HEK293 (cell line): ENCODE results near the gene CCDC9B.

Experiments used
- BCL11B ChIP-seq: fragments of 450-650 bp; formaldehyde crosslinking; IDR thresholded peaks from 2 replicates; pipeline ENCODE4 v1.5.1; 2016; ENCODE audit warnings: low read depth, missing biosample characterization, missing genetic modification characterization
- TF ChIP-seq, protein P1 (sequence below): fragments of 450-650 bp; formaldehyde crosslinking; IDR thresholded peaks from 2 replicates; pipeline ENCODE4 v1.5.1; 2016; ENCODE audit warnings: missing biosample characterization, missing genetic modification characterization
- TF ChIP-seq, protein P2 (sequence below): fragments of 450-650 bp; formaldehyde crosslinking; IDR thresholded peaks from 2 replicates; pipeline ENCODE4 v1.5.1; 2016; ENCODE audit warnings: missing biosample characterization, missing genetic modification characterization

DNA sequence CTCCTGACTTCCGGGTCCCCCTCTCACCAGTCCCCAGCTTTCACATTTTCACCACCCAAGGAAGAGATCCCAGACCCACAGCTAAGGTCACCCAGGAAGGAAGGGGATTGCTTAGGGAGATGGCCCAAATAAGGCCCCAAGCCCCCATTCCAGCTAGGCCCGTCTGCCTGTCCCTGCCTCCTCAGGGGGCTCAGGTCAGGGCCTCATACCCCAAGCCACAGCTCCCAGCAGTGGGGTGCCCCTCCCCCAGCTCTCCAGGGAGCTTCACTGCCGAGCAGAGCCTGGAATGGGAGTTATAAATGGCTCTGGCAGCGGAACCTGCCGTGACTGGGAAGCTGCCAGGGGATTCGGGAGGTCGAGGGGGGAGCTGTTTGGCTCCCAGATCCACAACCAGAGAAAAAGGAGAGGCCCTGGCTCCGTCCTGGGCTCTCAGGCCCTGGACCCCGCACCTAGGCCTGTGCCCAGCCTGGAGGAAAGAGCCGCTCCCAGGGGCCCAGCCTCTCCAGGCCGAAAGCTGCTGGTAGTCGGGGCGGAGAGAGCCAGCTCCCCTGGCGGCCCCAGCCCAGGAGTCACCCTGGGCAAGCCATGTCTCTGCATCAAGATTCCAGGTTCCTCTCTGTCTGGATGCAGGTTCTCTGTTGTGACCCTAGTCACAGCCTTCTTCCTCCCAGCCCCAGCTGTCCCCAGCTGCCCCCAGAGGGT lies 550 bp downstream of the CCDC9B start:
- TF ChIP-seq, protein P1, sequence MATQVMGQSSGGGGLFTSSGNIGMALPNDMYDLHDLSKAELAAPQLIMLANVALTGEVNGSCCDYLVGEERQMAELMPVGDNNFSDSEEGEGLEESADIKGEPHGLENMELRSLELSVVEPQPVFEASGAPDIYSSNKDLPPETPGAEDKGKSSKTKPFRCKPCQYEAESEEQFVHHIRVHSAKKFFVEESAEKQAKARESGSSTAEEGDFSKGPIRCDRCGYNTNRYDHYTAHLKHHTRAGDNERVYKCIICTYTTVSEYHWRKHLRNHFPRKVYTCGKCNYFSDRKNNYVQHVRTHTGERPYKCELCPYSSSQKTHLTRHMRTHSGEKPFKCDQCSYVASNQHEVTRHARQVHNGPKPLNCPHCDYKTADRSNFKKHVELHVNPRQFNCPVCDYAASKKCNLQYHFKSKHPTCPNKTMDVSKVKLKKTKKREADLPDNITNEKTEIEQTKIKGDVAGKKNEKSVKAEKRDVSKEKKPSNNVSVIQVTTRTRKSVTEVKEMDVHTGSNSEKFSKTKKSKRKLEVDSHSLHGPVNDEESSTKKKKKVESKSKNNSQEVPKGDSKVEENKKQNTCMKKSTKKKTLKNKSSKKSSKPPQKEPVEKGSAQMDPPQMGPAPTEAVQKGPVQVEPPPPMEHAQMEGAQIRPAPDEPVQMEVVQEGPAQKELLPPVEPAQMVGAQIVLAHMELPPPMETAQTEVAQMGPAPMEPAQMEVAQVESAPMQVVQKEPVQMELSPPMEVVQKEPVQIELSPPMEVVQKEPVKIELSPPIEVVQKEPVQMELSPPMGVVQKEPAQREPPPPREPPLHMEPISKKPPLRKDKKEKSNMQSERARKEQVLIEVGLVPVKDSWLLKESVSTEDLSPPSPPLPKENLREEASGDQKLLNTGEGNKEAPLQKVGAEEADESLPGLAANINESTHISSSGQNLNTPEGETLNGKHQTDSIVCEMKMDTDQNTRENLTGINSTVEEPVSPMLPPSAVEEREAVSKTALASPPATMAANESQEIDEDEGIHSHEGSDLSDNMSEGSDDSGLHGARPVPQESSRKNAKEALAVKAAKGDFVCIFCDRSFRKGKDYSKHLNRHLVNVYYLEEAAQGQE, result no peak
- no peak for TF ChIP-seq BCL11B (tag by site-specific recombination)
- TF ChIP-seq, protein P2, sequence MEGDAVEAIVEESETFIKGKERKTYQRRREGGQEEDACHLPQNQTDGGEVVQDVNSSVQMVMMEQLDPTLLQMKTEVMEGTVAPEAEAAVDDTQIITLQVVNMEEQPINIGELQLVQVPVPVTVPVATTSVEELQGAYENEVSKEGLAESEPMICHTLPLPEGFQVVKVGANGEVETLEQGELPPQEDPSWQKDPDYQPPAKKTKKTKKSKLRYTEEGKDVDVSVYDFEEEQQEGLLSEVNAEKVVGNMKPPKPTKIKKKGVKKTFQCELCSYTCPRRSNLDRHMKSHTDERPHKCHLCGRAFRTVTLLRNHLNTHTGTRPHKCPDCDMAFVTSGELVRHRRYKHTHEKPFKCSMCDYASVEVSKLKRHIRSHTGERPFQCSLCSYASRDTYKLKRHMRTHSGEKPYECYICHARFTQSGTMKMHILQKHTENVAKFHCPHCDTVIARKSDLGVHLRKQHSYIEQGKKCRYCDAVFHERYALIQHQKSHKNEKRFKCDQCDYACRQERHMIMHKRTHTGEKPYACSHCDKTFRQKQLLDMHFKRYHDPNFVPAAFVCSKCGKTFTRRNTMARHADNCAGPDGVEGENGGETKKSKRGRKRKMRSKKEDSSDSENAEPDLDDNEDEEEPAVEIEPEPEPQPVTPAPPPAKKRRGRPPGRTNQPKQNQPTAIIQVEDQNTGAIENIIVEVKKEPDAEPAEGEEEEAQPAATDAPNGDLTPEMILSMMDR, result no peak; the same call in 1 of the 2 replicates
